ENCODE measurements around the gene NAV1. TPM values are rescaled to one million over a fixed set of nuclear protein-coding genes. Genes with fewer than 3 reads are reported as not detected.

NAV1 gene
- polyA plus RNA-seq, 4 donors: 18.2 to 22.4 (median 19.9) TPM

- DNase-seq (ENCODE audit: low read depth in 4 of 4, low spot score in 2 of 4): peak in 1 of 4 donors; percentile 82
Measured at GRCh38 chr1:201503397-201504176, 35.3 kb upstream of the NAV1 start.

GRCh38 chr1:201504179-201504631 lies 34.7 kb upstream of the NAV1 start:
- DNase-seq (ENCODE audit: low read depth in 4 of 4, low spot score in 2 of 4): no peak

GRCh38 chr1:201504799-201505502 lies 34.0 kb upstream of the NAV1 start:
- no peak for DNase-seq (ENCODE audit: low read depth in 4 of 4, low spot score in 2 of 4)

- no peak for DNase-seq (ENCODE audit: low read depth in 4 of 4, low spot score in 2 of 4)
Measured at GRCh38 chr1:201505503-201505890, 33.4 kb upstream of the NAV1 start.

GRCh38 chr1:201506092-201506491 lies 32.8 kb upstream of the NAV1 start:
- DNase-seq (ENCODE audit: low read depth in 4 of 4, low spot score in 2 of 4): no peak

- peak in 1 of 4 donors; percentile 73 for DNase-seq (ENCODE audit: low read depth in 4 of 4, low spot score in 2 of 4)
Measured at GRCh38 chr1:201506557-201507359, 32.2 kb upstream of the NAV1 start, which contains the start of gene CSRP1. CSRP1 (minus strand) TSS chr1:201507123; CDS start chr1:201496303, 10,820 bp downstream.

- no peak for DNase-seq (ENCODE audit: low read depth in 4 of 4, low spot score in 2 of 4)
Measured at GRCh38 chr1:201507360-201507675, 31.6 kb upstream of the NAV1 start.

GRCh38 chr1:201508809-201509208 lies 30.1 kb upstream of the NAV1 start:
- DNase-seq (ENCODE audit: low read depth in 4 of 4, low spot score in 2 of 4): no peak

GRCh38 chr1:201509601-201510374 lies 29.1 kb upstream of the NAV1 start:
- DNase-seq (ENCODE audit: low read depth in 4 of 4, low spot score in 2 of 4): no peak

GRCh38 chr1:201510734-201511133 lies 28.2 kb upstream of the NAV1 start:
- no peak for DNase-seq (ENCODE audit: low read depth in 4 of 4, low spot score in 2 of 4)

- DNase-seq (ENCODE audit: low read depth in 4 of 4, low spot score in 2 of 4): no peak
Measured at GRCh38 chr1:201511396-201511940, 27.5 kb upstream of the NAV1 start.

GRCh38 chr1:201511941-201512539 lies 26.9 kb upstream of the NAV1 start:
- DNase-seq (ENCODE audit: low read depth in 4 of 4, low spot score in 2 of 4): peak in 1 of 4 donors; percentile 51

- DNase-seq (ENCODE audit: low read depth in 4 of 4, low spot score in 2 of 4): no peak
Measured at GRCh38 chr1:201513498-201514243, 25.3 kb upstream of the NAV1 start.

- no peak for DNase-seq (ENCODE audit: low read depth in 4 of 4, low spot score in 2 of 4)
Measured at GRCh38 chr1:201514466-201514865, 24.5 kb upstream of the NAV1 start.

- DNase-seq (ENCODE audit: low read depth in 4 of 4, low spot score in 2 of 4): no peak
Measured at GRCh38 chr1:201515062-201515750, 23.7 kb upstream of the NAV1 start.

GRCh38 chr1:201515895-201516294 lies 23.0 kb upstream of the NAV1 start:
- no peak for DNase-seq (ENCODE audit: low read depth in 4 of 4, low spot score in 2 of 4)

- DNase-seq (ENCODE audit: low read depth in 4 of 4, low spot score in 2 of 4): no peak
Measured at GRCh38 chr1:201516511-201517127, 22.3 kb upstream of the NAV1 start.

GRCh38 chr1:201517631-201518030 lies 21.3 kb upstream of the NAV1 start:
- DNase-seq (ENCODE audit: low read depth in 4 of 4, low spot score in 2 of 4): no peak

Data from left renal cortex interstitium (tissue), 4 donors.